Osteoblast (primary cell): ENCODE results near the gene DPYSL5. TPM values are rescaled to one million over a fixed set of nuclear protein-coding genes. Genes with fewer than 3 reads are reported as not detected.

Experiments
- DNase-seq: peaks from one replicate; pipeline ENCODE4 v3.0.0; 2011; ENCODE audit warnings: low spot score, mixed read lengths; ENCODE audit not compliant: insufficient read length; ENCODE audit errors: missing footprints
- H2AFZ ChIP-seq: 2 replicates; pipeline ENCODE4 v1.6.0; 2011; ENCODE audit warnings: mild to moderate bottlenecking, low read length
- H3K27ac ChIP-seq: 2 replicates; pipeline ENCODE4 v1.5.1; 2011; ENCODE audit warnings: mild to moderate bottlenecking, low read depth, low read length, moderate library complexity
- H3K27me3 ChIP-seq: 2 replicates; pipeline ENCODE4 v1.6.0; 2012; ENCODE audit warnings: mild to moderate bottlenecking, control low read depth, inconsistent platforms, low read length, moderate library complexity; ENCODE audit not compliant: insufficient read depth
- H3K36me3 ChIP-seq: 2 replicates; pipeline ENCODE4 v1.5.1; 2011; ENCODE audit warnings: mild to moderate bottlenecking, low read length, control low read depth, moderate library complexity; ENCODE audit not compliant: insufficient read depth
- H3K4me1 ChIP-seq: 2 replicates; pipeline ENCODE4 v1.5.1; 2011; ENCODE audit warnings: mild to moderate bottlenecking, low read length, control low read depth, moderate library complexity; ENCODE audit not compliant: insufficient read depth
- H3K4me2 ChIP-seq: 2 replicates; pipeline ENCODE4 v1.6.0; 2011; ENCODE audit warnings: mild to moderate bottlenecking, low read length; ENCODE audit not compliant: insufficient read depth
- H3K4me3 ChIP-seq: fragments of 200-600 bp; sonication (generic); 3 replicates; pipeline ENCODE4 v1.5.1; 2012; ENCODE audit warnings: mild to moderate bottlenecking, low read length, inconsistent platforms; ENCODE audit not compliant: insufficient read depth
- H3K79me2 ChIP-seq: 2 replicates; pipeline ENCODE4 v1.6.0; 2012; ENCODE audit warnings: mild to moderate bottlenecking, low read length, control low read depth, inconsistent platforms; ENCODE audit not compliant: insufficient read depth
- H3K9me3 ChIP-seq: 2 replicates; pipeline ENCODE4 v1.5.1; 2011; ENCODE audit warnings: low read depth, low read length, control low read depth
- H4K20me1 ChIP-seq: 2 replicates; pipeline ENCODE4 v1.6.0; 2012; ENCODE audit warnings: mild to moderate bottlenecking, low read length, control low read depth; ENCODE audit not compliant: insufficient read depth
- CTCF ChIP-seq: IDR thresholded peaks from 2 replicates; pipeline ENCODE4 v1.5.1; 2011; ENCODE audit warnings: mild to moderate bottlenecking, low read depth, low read length, moderate library complexity; ENCODE audit errors: extremely low read depth
- total RNA-seq: library from RNA; depleted of rRNA; stranded (reverse); fragments of >200 nt; gene quantifications from 2 replicates; pipeline ENCODE4 v1.2.3, GENCODE V29; 2012

Gene DPYSL5
- total RNA-seq, 1 donor: not detected

- Histone ChIP-seq H3K27ac (no peak overlapping the region), H3K4me1 (no peaks in the 10 kb centered on the region), H4K20me1 (no peaks in the 10 kb centered on the region), H2AFZ (no peak overlapping the region), H3K9me3 (no peaks in the 10 kb centered on the region), H3K4me2 (no peak overlapping the region), H3K27me3 (peaks cover 53% of the 10 kb centered on the region), H3K36me3 (no peaks in the 10 kb centered on the region), H3K4me3 (no peak overlapping the region), H3K79me2 (no peaks in the 10 kb centered on the region)
- no peak for DNase-seq
- no peak for TF ChIP-seq CTCF
Measured at GRCh38 chr2:26907416-26907815, 59.5 kb downstream of the DPYSL5 start.

- no peaks in the 10 kb centered on the region for H3K4me1 ChIP-seq
- DNase-seq: no peak
- H3K9me3 ChIP-seq: no peaks in the 10 kb centered on the region
- H3K36me3 ChIP-seq: no peaks in the 10 kb centered on the region
- H3K27ac ChIP-seq: no peak overlapping the region
- no peak overlapping the region for H2AFZ ChIP-seq
- H3K79me2 ChIP-seq: no peaks in the 10 kb centered on the region
- H3K4me2 ChIP-seq: no peak overlapping the region
- no peak overlapping the region for H3K4me3 ChIP-seq
- no peak for TF ChIP-seq CTCF
- H4K20me1 ChIP-seq: peaks cover 2% of the 10 kb centered on the region
- peaks cover 69% of the 10 kb centered on the region for H3K27me3 ChIP-seq
Measured at GRCh38 chr2:26910176-26910575, 62.2 kb downstream of the DPYSL5 start.

- H3K27ac ChIP-seq: no peak overlapping the region
- no peak overlapping the region for H2AFZ ChIP-seq
- H3K4me3 ChIP-seq: no peak overlapping the region
- peaks cover 2% of the 10 kb centered on the region for H4K20me1 ChIP-seq
- peaks cover 83% of the 10 kb centered on the region for H3K27me3 ChIP-seq
- H3K79me2 ChIP-seq: no peaks in the 10 kb centered on the region
- no peaks in the 10 kb centered on the region for H3K9me3 ChIP-seq
- no peak for TF ChIP-seq CTCF
- H3K4me2 ChIP-seq: no peak overlapping the region
- no peaks in the 10 kb centered on the region for H3K36me3 ChIP-seq
- no peaks in the 10 kb centered on the region for H3K4me1 ChIP-seq
- no peak for DNase-seq
Measured at GRCh38 chr2:26911911-26912861, 64.3 kb downstream of the DPYSL5 start.

- peak; percentile 69 for DNase-seq
- H3K4me2 ChIP-seq: no peak overlapping the region
- H2AFZ ChIP-seq: no peak overlapping the region
- H3K27me3 ChIP-seq: peaks cover 70% of the 10 kb centered on the region
- H3K4me3 ChIP-seq: no peak overlapping the region
- no peaks in the 10 kb centered on the region for H3K9me3 ChIP-seq
- no peaks in the 10 kb centered on the region for H3K79me2 ChIP-seq
- H3K4me1 ChIP-seq: no peaks in the 10 kb centered on the region
- no peak for TF ChIP-seq CTCF
- H4K20me1 ChIP-seq: peaks cover 2% of the 10 kb centered on the region
- no peak overlapping the region for H3K27ac ChIP-seq
- no peaks in the 10 kb centered on the region for H3K36me3 ChIP-seq
Measured at GRCh38 chr2:26913606-26913998, 65.7 kb downstream of the DPYSL5 start.
